ENCODE results near the gene MYO1D. TPM values are rescaled to one million over a fixed set of nuclear protein-coding genes. Genes with fewer than 3 reads are reported as not detected.

MYO1D gene
- total and polyA plus RNA-seq, 2 donors (not counting 1 experiment from before 2014, with no cell fraction given), result 5.4 to 26.7 TPM

- Histone ChIP-seq H2AFZ (ENCODE audit: insufficient read depth, low read depth, low read length, poor library complexity, severe bottlenecking) (no peak overlapping the region), H3K79me2 (ENCODE audit: control insufficient read depth, insufficient read depth, low read length) (no peaks in the 10 kb centered on the region), H3K9me3 (ENCODE audit: control extremely low read depth in 1 of 3, control insufficient read depth in 2 of 3, insufficient read depth in 1 of 3, low read length in 2 of 3) (no peaks in the 10 kb centered on the region), H4K20me1 (ENCODE audit: control insufficient read depth, insufficient read depth, low read length, poor library complexity, severe bottlenecking) (no peaks in the 10 kb centered on the region), H3K4me3 (ENCODE audit: control extremely low read depth in 1 of 5, extremely low read depth in 1 of 5, insufficient read depth in 1 of 5, low read depth in 2 of 5, low read length in 4 of 5) (no peak overlapping the region), H3K27ac (ENCODE audit: low read length in 2 of 2) (no peak overlapping the region), H3K4me2 (replicated peaks; ENCODE audit: low read depth, low read length, poor library complexity, severe bottlenecking) (no peak overlapping the region), H3K27me3 (replicated peaks in 1 of 4; ENCODE audit: control extremely low read depth in 1 of 4, control insufficient read depth in 3 of 4, insufficient read depth in 4 of 4, low read length in 3 of 4) (no peaks in the 10 kb centered on the region), H3K36me3 (replicated peaks in 1 of 2; ENCODE audit: control extremely low read depth in 1 of 2, control insufficient read depth in 1 of 2, extremely low read depth in 1 of 2, insufficient read depth in 2 of 2, low read length in 1 of 2) (no peaks in the 10 kb centered on the region), H3K4me1 (ENCODE audit: control insufficient read depth in 2 of 2, insufficient read depth in 2 of 2, low read length in 2 of 2) (no peaks in the 10 kb centered on the region), H3K9ac (ENCODE audit: low read length) (no peak overlapping the region)
- intact Hi-C loops (cut with micrococcal nuclease), result no loop called here
- Mint-ChIP-seq H3K4me3 (no peak overlapping the region), H3K27me3 (no peaks in the 10 kb centered on the region), H3K27ac (no peak overlapping the region), H3K9me3 (ENCODE audit: insufficient read depth) (no peaks in the 10 kb centered on the region), H3K4me1 (no peaks in the 10 kb centered on the region)
- ChIA-PET POLR2A (no interaction called here), CTCF (interaction anchor here (0.6 to 8.1 kb wide), 4 partner anchors 13 to 131 kb away, joined by 3 to 175 read pairs (median 87); partner anchors contain the start of gene MYO1D)
- WGBS (ENCODE audit: insufficient coverage), result 90% methylated on average over 5 of the region's 6 CpGs
- ATAC-seq (ENCODE audit: low read depth) (no peak), DNase-seq (no peak)
- TF ChIP-seq EZH2 (IDR thresholded peaks at IDR 0.05; ENCODE audit: borderline replicate concordance, insufficient read depth, low read depth, low read length, poor library complexity, severe bottlenecking) (no peak), CTCF (IDR thresholded peaks at IDR 0.05) (no peak)
Measured at GRCh38 chr17:32780721-32781120, 96.2 kb downstream of the MYO1D start.

- TF ChIP-seq EZH2 (IDR thresholded peaks at IDR 0.05; ENCODE audit: borderline replicate concordance, insufficient read depth, low read depth, low read length, poor library complexity, severe bottlenecking) (no peak), CTCF (IDR thresholded peaks at IDR 0.05) (no peak)
- ChIA-PET POLR2A (no interaction called here), CTCF (interaction anchor here (1.1 to 8.1 kb wide), 4 partner anchors 100 to 159 kb away, joined by 4 to 175 read pairs (median 92); partner anchors contain the start of gene MYO1D)
- Mint-ChIP-seq H3K9me3 (ENCODE audit: insufficient read depth) (no peaks in the 10 kb centered on the region), H3K27me3 (no peaks in the 10 kb centered on the region), H3K4me3 (no peak overlapping the region), H3K4me1 (no peaks in the 10 kb centered on the region), H3K27ac (no peak overlapping the region)
- no peaks in the 10 kb centered on the region for H4K20me1 ChIP-seq (ENCODE audit: control insufficient read depth, insufficient read depth, low read length, poor library complexity, severe bottlenecking)
- H3K4me1 ChIP-seq (ENCODE audit: control insufficient read depth in 2 of 2, insufficient read depth in 2 of 2, low read length in 2 of 2), result no peaks in the 10 kb centered on the region
- H3K79me2 ChIP-seq (ENCODE audit: control insufficient read depth, insufficient read depth, low read length), result no peaks in the 10 kb centered on the region
- no peaks in the 10 kb centered on the region for H3K9me3 ChIP-seq (ENCODE audit: control extremely low read depth in 1 of 3, control insufficient read depth in 2 of 3, insufficient read depth in 1 of 3, low read length in 2 of 3)
- H3K36me3 ChIP-seq (replicated peaks in 1 of 2; ENCODE audit: control extremely low read depth in 1 of 2, control insufficient read depth in 1 of 2, extremely low read depth in 1 of 2, insufficient read depth in 2 of 2, low read length in 1 of 2), result no peaks in the 10 kb centered on the region
- no peak overlapping the region for H3K9ac ChIP-seq (ENCODE audit: low read length)
- H2AFZ ChIP-seq (ENCODE audit: insufficient read depth, low read depth, low read length, poor library complexity, severe bottlenecking), result no peak overlapping the region
- intact Hi-C loops (cut with micrococcal nuclease), result no loop called here
- H3K27me3 ChIP-seq (replicated peaks in 1 of 4; ENCODE audit: control extremely low read depth in 1 of 4, control insufficient read depth in 3 of 4, insufficient read depth in 4 of 4, low read length in 3 of 4), result no peaks in the 10 kb centered on the region
- DNase-seq (no peak), ATAC-seq (ENCODE audit: low read depth) (no peak)
- no peak overlapping the region for H3K4me2 ChIP-seq (replicated peaks; ENCODE audit: low read depth, low read length, poor library complexity, severe bottlenecking)
- H3K4me3 ChIP-seq (ENCODE audit: control extremely low read depth in 1 of 5, extremely low read depth in 1 of 5, insufficient read depth in 1 of 5, low read depth in 2 of 5, low read length in 4 of 5), result no peak overlapping the region
- no peak overlapping the region for H3K27ac ChIP-seq (ENCODE audit: low read length in 2 of 2)
Measured at GRCh38 chr17:32777922-32778321, 99.0 kb downstream of the MYO1D start.
